GM13976 (cell line): Measurements from ENCODE around the gene OSTM1.
"Not testable (repeated sequence)": the region's sequence is repeated elsewhere in the genome, so short reads cannot be mapped to it uniquely, and the experiment has no call there.

ENCODE experiments used
- DNase-seq: peaks from one replicate; pipeline ENCODE4 v3.0.0; 2012; ENCODE audit warnings: low spot score
- CTCF ChIP-seq: IDR thresholded peaks from 2 replicates; pipeline ENCODE4 v1.5.1; 2012; ENCODE audit warnings: borderline replicate concordance, mild to moderate bottlenecking; ENCODE audit not compliant: insufficient read depth; ENCODE audit errors: extremely low read depth, missing control alignments, control extremely low read depth
- in situ Hi-C: fragments of 300-500 bp; cut with MboI; formaldehyde crosslinking; loops from one replicate; pipeline ENCODE4 v1.12.0; 2022; ENCODE audit warnings: low sequenced_read_pairs, mixed read lengths, inconsistent platforms; ENCODE audit not compliant: unreplicated experiment

OSTM1 gene

GRCh38 chr6:108029226-108029921 is 45.2 kb downstream of the OSTM1 start:
- in situ Hi-C loops, result no loop called here
- DNase-seq, result no peak
- TF ChIP-seq CTCF, result no peak

GRCh38 chr6:108027594-108027993 is 46.9 kb downstream of the OSTM1 start:
- DNase-seq, result no peak
- in situ Hi-C loops, result no loop called here

GRCh38 chr6:108027056-108027455 is 47.5 kb downstream of the OSTM1 start:
- DNase-seq, result no peak

More at GRCh38 chr6:108027594-108027993, 46.9 kb downstream of the OSTM1 start:
- no peak for TF ChIP-seq CTCF

GRCh38 chr6:108024427-108025073 is 50.0 kb downstream of the OSTM1 start:
- TF ChIP-seq CTCF, result no peak
- DNase-seq, result no peak
- in situ Hi-C loops, result no loop called here

More at GRCh38 chr6:108027056-108027455, 47.5 kb downstream of the OSTM1 start:
- in situ Hi-C loops, result no loop called here
- TF ChIP-seq CTCF, result no peak

- no peak for DNase-seq
- in situ Hi-C loops, result no loop called here
- TF ChIP-seq CTCF, result no peak
Observed at GRCh38 chr6:108020472-108021116, 53.9 kb downstream of the OSTM1 start.

- in situ Hi-C loops, DNase-seq: not testable (repeated sequence)
Observed at GRCh38 chr6:108016283-108016682, 58.3 kb downstream of the OSTM1 start.
